ENCODE data around the gene GLI1. TPM values are rescaled to one million over a fixed set of nuclear protein-coding genes. Genes with fewer than 3 reads are reported as not detected.

GLI1 gene
- total and polyA plus RNA-seq, 2 of the 13 experiments (the other 11 are each of a cell fraction or from before 2014, with no cell fraction given) = 0.09 to 0.20 TPM

DNA sequence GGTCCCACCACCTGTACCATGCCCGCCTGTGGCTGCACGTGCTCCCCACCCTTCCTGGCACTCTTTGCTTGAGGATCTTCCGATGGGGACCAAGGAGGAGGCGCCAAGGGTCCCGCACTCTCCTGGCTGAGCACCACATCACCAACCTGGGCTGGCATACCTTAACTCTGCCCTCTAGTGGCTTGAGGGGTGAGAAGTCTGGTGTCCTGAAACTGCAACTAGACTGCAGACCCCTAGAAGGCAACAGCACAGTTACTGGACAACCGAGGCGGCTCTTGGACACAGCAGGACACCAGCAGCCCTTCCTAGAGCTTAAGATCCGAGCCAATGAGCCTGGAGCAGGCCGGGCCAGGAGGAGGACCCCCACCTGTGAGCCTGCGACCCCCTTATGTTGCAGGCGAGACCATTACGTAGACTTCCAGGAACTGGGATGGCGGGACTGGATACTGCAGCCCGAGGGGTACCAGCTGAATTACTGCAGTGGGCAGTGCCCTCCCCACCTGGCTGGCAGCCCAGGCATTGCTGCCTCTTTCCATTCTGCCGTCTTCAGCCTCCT lies 3.4 kb upstream of the GLI1 start (continued):
- TF ChIP-seq, protein P1, sequence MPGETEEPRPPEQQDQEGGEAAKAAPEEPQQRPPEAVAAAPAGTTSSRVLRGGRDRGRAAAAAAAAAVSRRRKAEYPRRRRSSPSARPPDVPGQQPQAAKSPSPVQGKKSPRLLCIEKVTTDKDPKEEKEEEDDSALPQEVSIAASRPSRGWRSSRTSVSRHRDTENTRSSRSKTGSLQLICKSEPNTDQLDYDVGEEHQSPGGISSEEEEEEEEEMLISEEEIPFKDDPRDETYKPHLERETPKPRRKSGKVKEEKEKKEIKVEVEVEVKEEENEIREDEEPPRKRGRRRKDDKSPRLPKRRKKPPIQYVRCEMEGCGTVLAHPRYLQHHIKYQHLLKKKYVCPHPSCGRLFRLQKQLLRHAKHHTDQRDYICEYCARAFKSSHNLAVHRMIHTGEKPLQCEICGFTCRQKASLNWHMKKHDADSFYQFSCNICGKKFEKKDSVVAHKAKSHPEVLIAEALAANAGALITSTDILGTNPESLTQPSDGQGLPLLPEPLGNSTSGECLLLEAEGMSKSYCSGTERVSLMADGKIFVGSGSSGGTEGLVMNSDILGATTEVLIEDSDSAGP (CRISPR knock-in tag; IDR thresholded peaks at IDR 0.05; ENCODE audit: borderline replicate concordance) = peak; percentile 36; the same call in 1 of the 2 replicates
- TF ChIP-seq, protein P2, sequence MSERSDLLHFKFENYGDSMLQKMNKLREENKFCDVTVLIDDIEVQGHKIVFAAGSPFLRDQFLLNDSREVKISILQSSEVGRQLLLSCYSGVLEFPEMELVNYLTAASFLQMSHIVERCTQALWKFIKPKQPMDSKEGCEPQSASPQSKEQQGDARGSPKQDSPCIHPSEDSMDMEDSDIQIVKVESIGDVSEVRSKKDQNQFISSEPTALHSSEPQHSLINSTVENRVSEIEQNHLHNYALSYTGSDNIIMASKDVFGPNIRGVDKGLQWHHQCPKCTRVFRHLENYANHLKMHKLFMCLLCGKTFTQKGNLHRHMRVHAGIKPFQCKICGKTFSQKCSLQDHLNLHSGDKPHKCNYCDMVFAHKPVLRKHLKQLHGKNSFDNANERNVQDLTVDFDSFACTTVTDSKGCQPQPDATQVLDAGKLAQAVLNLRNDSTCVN (CRISPR knock-in tag; IDR thresholded peaks at IDR 0.05; ENCODE audit: borderline replicate concordance) = no peak
- TF ChIP-seq NRL (CRISPR knock-in tag; IDR thresholded peaks at IDR 0.05; ENCODE audit: borderline replicate concordance) (0 out of 2 replicates have a peak, but pooled peaks have one; percentile 55), TARDBP (CRISPR knock-in tag; IDR thresholded peaks at IDR 0.05) (0 out of 2 replicates have a peak, but pooled peaks have one; percentile 25), SIN3A (IDR thresholded peaks at IDR 0.05; ENCODE audit: borderline replicate concordance, low read depth, low read length) (0 out of 2 replicates have a peak, but pooled peaks have one; percentile 10), AGO1 (IDR thresholded peaks at IDR 0.05; ENCODE audit: low read depth, low read length, poor library complexity, severe bottlenecking) (no peak), ZNF792 (CRISPR knock-in tag; IDR thresholded peaks at IDR 0.05) (no peak), XRCC5 (optimal IDR thresholded peaks at IDR 0.05; ENCODE audit: low read length) (peak; percentile 85), NONO (IDR thresholded peaks at IDR 0.05) (no peak), NONO (CRISPR knock-in tag; conservative IDR thresholded peaks at IDR 0.05) (peak; percentile 18; the same call in 1 of the 2 replicates), IRX3 (CRISPR knock-in tag; IDR thresholded peaks at IDR 0.05; ENCODE audit: borderline replicate concordance, low read depth) (no peak), GABPB1 (CRISPR knock-in tag; IDR thresholded peaks at IDR 0.05) (no peak), DNMT3B (CRISPR knock-in tag; conservative IDR thresholded peaks at IDR 0.05) (no peak), LCORL (IDR thresholded peaks at IDR 0.05) (no peak), LCORL (CRISPR knock-in tag; IDR thresholded peaks at IDR 0.05) (peak; percentile 75), RFX3 (CRISPR knock-in tag; IDR thresholded peaks at IDR 0.05) (no peak)
- TF ChIP-seq, protein P3, sequence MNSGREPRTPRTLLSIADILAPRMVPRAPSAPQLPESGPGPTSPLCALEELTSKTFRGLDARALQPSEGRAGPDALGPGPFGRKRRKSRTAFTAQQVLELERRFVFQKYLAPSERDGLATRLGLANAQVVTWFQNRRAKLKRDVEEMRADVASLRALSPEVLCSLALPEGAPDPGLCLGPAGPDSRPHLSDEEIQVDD (CRISPR knock-in tag; IDR thresholded peaks at IDR 0.05; ENCODE audit: borderline replicate concordance) = no peak
- TF ChIP-seq, protein P4, sequence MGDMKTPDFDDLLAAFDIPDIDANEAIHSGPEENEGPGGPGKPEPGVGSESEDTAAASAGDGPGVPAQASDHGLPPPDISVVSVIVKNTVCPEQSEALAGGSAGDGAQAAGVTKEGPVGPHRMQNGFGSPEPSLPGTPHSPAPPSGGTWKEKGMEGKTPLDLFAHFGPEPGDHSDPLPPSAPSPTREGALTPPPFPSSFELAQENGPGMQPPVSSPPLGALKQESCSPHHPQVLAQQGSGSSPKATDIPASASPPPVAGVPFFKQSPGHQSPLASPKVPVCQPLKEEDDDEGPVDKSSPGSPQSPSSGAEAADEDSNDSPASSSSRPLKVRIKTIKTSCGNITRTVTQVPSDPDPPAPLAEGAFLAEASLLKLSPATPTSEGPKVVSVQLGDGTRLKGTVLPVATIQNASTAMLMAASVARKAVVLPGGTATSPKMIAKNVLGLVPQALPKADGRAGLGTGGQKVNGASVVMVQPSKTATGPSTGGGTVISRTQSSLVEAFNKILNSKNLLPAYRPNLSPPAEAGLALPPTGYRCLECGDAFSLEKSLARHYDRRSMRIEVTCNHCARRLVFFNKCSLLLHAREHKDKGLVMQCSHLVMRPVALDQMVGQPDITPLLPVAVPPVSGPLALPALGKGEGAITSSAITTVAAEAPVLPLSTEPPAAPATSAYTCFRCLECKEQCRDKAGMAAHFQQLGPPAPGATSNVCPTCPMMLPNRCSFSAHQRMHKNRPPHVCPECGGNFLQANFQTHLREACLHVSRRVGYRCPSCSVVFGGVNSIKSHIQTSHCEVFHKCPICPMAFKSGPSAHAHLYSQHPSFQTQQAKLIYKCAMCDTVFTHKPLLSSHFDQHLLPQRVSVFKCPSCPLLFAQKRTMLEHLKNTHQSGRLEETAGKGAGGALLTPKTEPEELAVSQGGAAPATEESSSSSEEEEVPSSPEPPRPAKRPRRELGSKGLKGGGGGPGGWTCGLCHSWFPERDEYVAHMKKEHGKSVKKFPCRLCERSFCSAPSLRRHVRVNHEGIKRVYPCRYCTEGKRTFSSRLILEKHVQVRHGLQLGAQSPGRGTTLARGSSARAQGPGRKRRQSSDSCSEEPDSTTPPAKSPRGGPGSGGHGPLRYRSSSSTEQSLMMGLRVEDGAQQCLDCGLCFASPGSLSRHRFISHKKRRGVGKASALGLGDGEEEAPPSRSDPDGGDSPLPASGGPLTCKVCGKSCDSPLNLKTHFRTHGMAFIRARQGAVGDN (CRISPR knock-in tag; IDR thresholded peaks at IDR 0.05) = peak; percentile 60
- TF ChIP-seq, protein P5, sequence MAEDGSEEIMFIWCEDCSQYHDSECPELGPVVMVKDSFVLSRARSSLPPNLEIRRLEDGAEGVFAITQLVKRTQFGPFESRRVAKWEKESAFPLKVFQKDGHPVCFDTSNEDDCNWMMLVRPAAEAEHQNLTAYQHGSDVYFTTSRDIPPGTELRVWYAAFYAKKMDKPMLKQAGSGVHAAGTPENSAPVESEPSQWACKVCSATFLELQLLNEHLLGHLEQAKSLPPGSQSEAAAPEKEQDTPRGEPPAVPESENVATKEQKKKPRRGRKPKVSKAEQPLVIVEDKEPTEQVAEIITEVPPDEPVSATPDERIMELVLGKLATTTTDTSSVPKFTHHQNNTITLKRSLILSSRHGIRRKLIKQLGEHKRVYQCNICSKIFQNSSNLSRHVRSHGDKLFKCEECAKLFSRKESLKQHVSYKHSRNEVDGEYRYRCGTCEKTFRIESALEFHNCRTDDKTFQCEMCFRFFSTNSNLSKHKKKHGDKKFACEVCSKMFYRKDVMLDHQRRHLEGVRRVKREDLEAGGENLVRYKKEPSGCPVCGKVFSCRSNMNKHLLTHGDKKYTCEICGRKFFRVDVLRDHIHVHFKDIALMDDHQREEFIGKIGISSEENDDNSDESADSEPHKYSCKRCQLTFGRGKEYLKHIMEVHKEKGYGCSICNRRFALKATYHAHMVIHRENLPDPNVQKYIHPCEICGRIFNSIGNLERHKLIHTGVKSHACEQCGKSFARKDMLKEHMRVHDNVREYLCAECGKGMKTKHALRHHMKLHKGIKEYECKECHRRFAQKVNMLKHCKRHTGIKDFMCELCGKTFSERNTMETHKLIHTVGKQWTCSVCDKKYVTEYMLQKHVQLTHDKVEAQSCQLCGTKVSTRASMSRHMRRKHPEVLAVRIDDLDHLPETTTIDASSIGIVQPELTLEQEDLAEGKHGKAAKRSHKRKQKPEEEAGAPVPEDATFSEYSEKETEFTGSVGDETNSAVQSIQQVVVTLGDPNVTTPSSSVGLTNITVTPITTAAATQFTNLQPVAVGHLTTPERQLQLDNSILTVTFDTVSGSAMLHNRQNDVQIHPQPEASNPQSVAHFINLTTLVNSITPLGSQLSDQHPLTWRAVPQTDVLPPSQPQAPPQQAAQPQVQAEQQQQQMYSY (CRISPR knock-in tag; IDR thresholded peaks at IDR 0.05) = peak; percentile 36; the same call in 1 of the 2 replicates

Measured in HepG2 (cell line).